OCI-LY7 (cell line): ENCODE data around the gene DNAH3. TPM values are rescaled to one million over a fixed set of nuclear protein-coding genes. Genes with fewer than 3 reads are reported as not detected.

Source experiments
- BruUV-seq: library from RNA; stranded (reverse); fragments of 400-500 nt; replicated peaks from 2 replicates; lab custom pipeline; 2021; lab: Mats Ljungman, UMichigan
- CTCF ChIA-PET: fragments of 300-600 bp; sonication (Branson Sonifier 250); formaldehyde crosslinking; loops from one replicate; lab custom pipeline; 2022; ENCODE audit warnings: antibody characterized with exemption; ENCODE audit not compliant: unreplicated experiment; lab: Charles Lee
- POLR2A ChIA-PET: fragments of 300-600 bp; sonication (Branson Sonifier 250); formaldehyde crosslinking; loops from one replicate; lab custom pipeline; 2022; ENCODE audit warnings: antibody characterized with exemption; lab: Charles Lee
- DNase-seq: peaks from one replicate; pipeline ENCODE4 v3.0.0-alpha.2; 2015; ENCODE audit warnings: low spot score
- H2AFZ ChIP-seq: fragments of 200-600 bp; sonication (generic), shearing (Covaris generic); 2 replicates; pipeline ENCODE4 v1.6.1; 2014; ENCODE audit warnings: mild to moderate bottlenecking, antibody characterized with exemption, low read length, moderate library complexity
- H3K27ac ChIP-seq: fragments of 200-600 bp; sonication (generic); 2 replicates; pipeline ENCODE4 v1.5.1; 2014; ENCODE audit warnings: mixed run types, low read depth, mild to moderate bottlenecking, moderate library complexity, low read length, inconsistent platforms; ENCODE audit not compliant: poor library complexity, severe bottlenecking
- H3K36me3 ChIP-seq: fragments of 200-600 bp; sonication (generic); 2 replicates; pipeline ENCODE4 v1.6.1; 2014; ENCODE audit warnings: mild to moderate bottlenecking, antibody characterized with exemption, low read length, moderate library complexity, mixed read lengths; ENCODE audit not compliant: insufficient read depth
- H3K4me1 ChIP-seq: fragments of 200-600 bp; sonication (generic); 2 replicates; pipeline ENCODE4 v1.5.1; 2014; ENCODE audit warnings: mild to moderate bottlenecking, low read length; ENCODE audit not compliant: insufficient read depth, poor library complexity, severe bottlenecking
- H3K4me2 ChIP-seq: fragments of 200-600 bp; sonication (generic); 2 replicates; pipeline ENCODE4 v1.6.1; 2014; ENCODE audit warnings: mild to moderate bottlenecking, low read length
- H3K4me3 ChIP-seq: fragments of 200-600 bp; sonication (generic); 2 replicates; pipeline ENCODE4 v1.5.1; 2014; ENCODE audit warnings: mild to moderate bottlenecking, low read depth, low read length; ENCODE audit not compliant: poor library complexity, severe bottlenecking
- H3K79me2 ChIP-seq: fragments of 200-600 bp; sonication (generic); 2 replicates; pipeline ENCODE4 v1.6.1; 2016; ENCODE audit warnings: low read depth, mild to moderate bottlenecking, low read length, moderate library complexity, mixed read lengths; ENCODE audit not compliant: insufficient read depth
- H3K9me2 ChIP-seq: fragments of 200-600 bp; sonication (generic); 2 replicates; pipeline ENCODE4 v1.6.1; 2016; ENCODE audit warnings: mild to moderate bottlenecking, low read length, mixed read lengths; ENCODE audit not compliant: insufficient read depth
- H3K9me3 ChIP-seq: fragments of 200-600 bp; sonication (generic); 2 replicates; pipeline ENCODE4 v1.6.1; 2014; ENCODE audit warnings: mild to moderate bottlenecking, mixed run types, low read length, mixed read lengths
- H4K20me1 ChIP-seq: fragments of 200-600 bp; sonication (generic); 2 replicates; pipeline ENCODE4 v1.6.1; 2014; ENCODE audit warnings: mild to moderate bottlenecking, antibody characterized with exemption, low read length, moderate library complexity, mixed read lengths; ENCODE audit not compliant: insufficient read depth
- CTCF ChIP-seq: fragments of 200-600 bp; sonication (generic); conservative IDR thresholded peaks from 2 replicates; pipeline ENCODE4 v1.5.1; 2014; ENCODE audit warnings: mild to moderate bottlenecking, antibody characterized with exemption, low read length, moderate library complexity, mixed read lengths
- EZH2phosphoT487 ChIP-seq: fragments of 200-600 bp; sonication (generic); IDR thresholded peaks from 2 replicates; pipeline ENCODE4 v1.6.1; 2018; ENCODE audit warnings: low read depth, borderline replicate concordance, mild to moderate bottlenecking, mixed run types, antibody characterized with exemption, low read length, moderate library complexity, mixed read lengths
- intact Hi-C: fragments of 100-400 bp; cut with micrococcal nuclease; formaldehyde crosslinking; loops from one replicate; pipeline ENCODE4 v1.10.0; 2022; ENCODE audit not compliant: unreplicated experiment
- total RNA-seq, 2 experiments: library from RNA; depleted of rRNA in 1 of 2; stranded (reverse); fragments of >200 nt in 1 of 2; shearing (Covaris generic) in 1 of 2; gene quantifications; 2 replicates each; pipeline ENCODE4 v1.2.3, GENCODE V29; 2014 to 2022

The DNAH3 gene
- total RNA-seq, 2 experiments from 2014 or later = not detected

GRCh38 chr16:21009815-21010214 is 140.8 kb downstream of the DNAH3 start:
- H3K79me2 ChIP-seq = no peaks in the 10 kb centered on the region
- H4K20me1 ChIP-seq = no peaks in the 10 kb centered on the region
- H3K9me3 ChIP-seq = peaks cover 5% of the 10 kb centered on the region; the same call in 1 of the 2 replicates
- ChIA-PET CTCF (no interaction called here), POLR2A (interaction anchor here (0.6 kb wide), 2 partner anchors 66 to 98 kb away, joined by 3 to 4 read pairs; no protein-coding TSS in a partner anchor)
- no peak overlapping the region for H3K4me2 ChIP-seq
- intact Hi-C loops = no loop called here
- H3K4me1 ChIP-seq = no peaks in the 10 kb centered on the region
- no peaks in the 10 kb centered on the region for H3K36me3 ChIP-seq
- TF ChIP-seq CTCF (no peak), EZH2phosphoT487 (no peak)
- H3K4me3 ChIP-seq = no peak overlapping the region
- no peak for DNase-seq
- BruUV-seq = no TSS peak
- H2AFZ ChIP-seq = no peak overlapping the region
- no peak overlapping the region for H3K27ac ChIP-seq
- H3K9me2 ChIP-seq = no peaks in the 10 kb centered on the region

GRCh38 chr16:21005008-21005407 is 145.6 kb downstream of the DNAH3 start:
- H3K9me3 ChIP-seq = no peaks in the 10 kb centered on the region
- no peaks in the 10 kb centered on the region for H3K9me2 ChIP-seq
- TF ChIP-seq EZH2phosphoT487 (no peak), CTCF (no peak)
- no peaks in the 10 kb centered on the region for H4K20me1 ChIP-seq
- intact Hi-C loops = no loop called here
- CTCF ChIA-PET = no interaction called here
- POLR2A ChIA-PET = no interaction called here
- no peaks in the 10 kb centered on the region for H3K36me3 ChIP-seq
- no TSS peak for BruUV-seq
- no peak overlapping the region for H3K4me3 ChIP-seq
- no peaks in the 10 kb centered on the region for H3K4me1 ChIP-seq
- no peaks in the 10 kb centered on the region for H3K79me2 ChIP-seq
- no peak overlapping the region for H2AFZ ChIP-seq
- no peak overlapping the region for H3K27ac ChIP-seq
- no peak for DNase-seq
- no peak overlapping the region for H3K4me2 ChIP-seq

- H3K4me1 ChIP-seq = no peaks in the 10 kb centered on the region
- no peaks in the 10 kb centered on the region for H3K9me2 ChIP-seq
- BruUV-seq = no TSS peak
- no peak overlapping the region for H3K27ac ChIP-seq
- no peaks in the 10 kb centered on the region for H3K36me3 ChIP-seq
- H3K9me3 ChIP-seq = no peaks in the 10 kb centered on the region
- no peak overlapping the region for H3K4me3 ChIP-seq
- CTCF ChIA-PET = no interaction called here
- H3K4me2 ChIP-seq = no peak overlapping the region
- POLR2A ChIA-PET = no interaction called here
- no peaks in the 10 kb centered on the region for H3K79me2 ChIP-seq
- H2AFZ ChIP-seq = no peak overlapping the region
- peak; percentile 13 for DNase-seq
- no peak for TF ChIP-seq EZH2phosphoT487
- TF ChIP-seq CTCF = peak; percentile 74
- intact Hi-C loops = no loop called here
- no peaks in the 10 kb centered on the region for H4K20me1 ChIP-seq
Measured at GRCh38 chr16:21001262-21001661, 149.4 kb downstream of the DNAH3 start.
